ENCODE data around the gene IRAK3.

IRAK3 gene

GRCh38 chr12:66297923-66298322 lies 108.9 kb downstream of the IRAK3 start:
- no peak for TF ChIP-seq CTCF (IDR thresholded peaks at IDR 0.05; ENCODE audit: low read depth, low read length, missing control alignments)
- no peak overlapping the region for H3K4me3 ChIP-seq (ENCODE audit: low read depth, low read length)
- DNase-seq (ENCODE audit: low read depth) = no peak

GRCh38 chr12:66301944-66302826 lies 113.2 kb downstream of the IRAK3 start, which contains the start of gene HELB:
Gene HELB, plus strand, starts transcription at chr12:66302493. Its CDS starts 111 bp downstream, at chr12:66302604.
- no peak for TF ChIP-seq CTCF (IDR thresholded peaks at IDR 0.05; ENCODE audit: low read depth, low read length, missing control alignments)
- DNase-seq (ENCODE audit: low read depth) = peak; percentile 94
- H3K4me3 ChIP-seq (ENCODE audit: low read depth, low read length) = peak within 1 kb of the TSS; percentile 85

DNA sequence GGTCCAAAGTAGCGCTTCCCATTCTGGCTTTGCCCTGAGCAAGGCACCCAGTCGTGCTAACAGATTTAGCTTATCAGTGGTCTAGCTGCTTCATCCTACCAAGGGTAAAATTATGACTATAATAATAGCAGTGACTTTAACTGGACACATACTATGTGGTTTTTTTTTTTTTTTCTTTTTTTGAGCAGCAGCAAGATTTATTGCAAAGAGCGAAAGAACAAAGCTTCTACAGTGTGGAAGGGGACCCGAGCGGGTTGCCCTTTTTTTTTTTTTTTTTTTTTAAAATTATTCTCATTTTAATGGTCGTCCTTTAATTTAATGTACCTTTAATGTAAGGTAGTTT lies 113.8 kb downstream of the IRAK3 start:
- H3K4me3 ChIP-seq (ENCODE audit: low read depth, low read length) = peak overlapping the region; percentile 85
- no peak for DNase-seq (ENCODE audit: low read depth)
- TF ChIP-seq CTCF (IDR thresholded peaks at IDR 0.05; ENCODE audit: low read depth, low read length, missing control alignments) = no peak

- peak overlapping the region; percentile 85 for H3K4me3 ChIP-seq (ENCODE audit: low read depth, low read length)
- peak; percentile 36 for DNase-seq (ENCODE audit: low read depth)
Measured at GRCh38 chr12:66303316-66303804, 114.3 kb downstream of the IRAK3 start.

Data from GM12864 (cell line).